ENCODE results near the gene AGRN.

Gene AGRN

GRCh38 chr1:1091344-1092148 lies 71.6 kb downstream of the AGRN start:
- no CpG with 5 or more reads among the region's 28 CpGs for WGBS (ENCODE audit: extremely low coverage, insufficient coverage, insufficient read length)
- Histone ChIP-seq H4K8ac (ENCODE audit: low read depth, low read length) (no peak overlapping the region), H2BK120ac (ENCODE audit: insufficient read depth, low read length, poor library complexity) (no peak overlapping the region), H3K9me3 (ENCODE audit: insufficient read depth, low read depth, low read length) (peaks cover 6% of the 10 kb centered on the region), H3K79me1 (ENCODE audit: low read length) (no peaks in the 10 kb centered on the region), H2AK5ac (ENCODE audit: low read length) (no peak overlapping the region), H3K23ac (ENCODE audit: low read length) (no peak overlapping the region), H4K91ac (ENCODE audit: low read depth, low read length) (no peak overlapping the region), H3K27ac (ENCODE audit: low read depth, low read length) (no peak overlapping the region), H3K4me1 (ENCODE audit: control insufficient read depth in 1 of 2, insufficient read depth in 2 of 2, low read length in 2 of 2) (no peaks in the 10 kb centered on the region), H3K4me3 (ENCODE audit: low read depth, low read length) (no peak overlapping the region), H3K27me3 (ENCODE audit: insufficient read depth, low read length) (no peaks in the 10 kb centered on the region), H3K4me2 (ENCODE audit: low read length) (no peak overlapping the region), H2AFZ (ENCODE audit: insufficient read depth, low read length, poor library complexity) (no peak overlapping the region), H3K9ac (ENCODE audit: low read length) (no peak overlapping the region), H3K4ac (ENCODE audit: low read depth, low read length) (no peak overlapping the region), H3K14ac (ENCODE audit: low read length) (no peak overlapping the region), H3K36me3 (ENCODE audit: control insufficient read depth in 1 of 2, insufficient read depth in 2 of 2, low read length in 2 of 2) (peaks cover 2% of the 10 kb centered on the region in 2 experiments), H3K18ac (ENCODE audit: low read length) (no peak overlapping the region), H4K12ac (ENCODE audit: low read depth, low read length) (no peak overlapping the region), H2BK5ac (ENCODE audit: low read depth, low read length, poor library complexity) (no peak overlapping the region), H2BK12ac (ENCODE audit: low read length) (no peak overlapping the region), H3K79me2 (ENCODE audit: control insufficient read depth, insufficient read depth, low read length, poor library complexity) (no peaks in the 10 kb centered on the region)
- no peak for DNase-seq

GRCh38 chr1:1092149-1092855 lies 72.4 kb downstream of the AGRN start:
- Histone ChIP-seq H3K14ac (ENCODE audit: low read length) (no peak overlapping the region), H2BK12ac (ENCODE audit: low read length) (no peak overlapping the region), H3K36me3 (ENCODE audit: control insufficient read depth in 1 of 2, insufficient read depth in 2 of 2, low read length in 2 of 2) (no peaks in the 10 kb centered on the region), H2BK120ac (ENCODE audit: insufficient read depth, low read length, poor library complexity) (no peak overlapping the region), H3K4me1 (ENCODE audit: control insufficient read depth in 1 of 2, insufficient read depth in 2 of 2, low read length in 2 of 2) (no peaks in the 10 kb centered on the region), H3K27me3 (ENCODE audit: insufficient read depth, low read length) (no peaks in the 10 kb centered on the region), H3K9me3 (ENCODE audit: insufficient read depth, low read depth, low read length) (peaks cover 6% of the 10 kb centered on the region), H4K8ac (ENCODE audit: low read depth, low read length) (no peak overlapping the region), H3K4me2 (ENCODE audit: low read length) (no peak overlapping the region), H4K12ac (ENCODE audit: low read depth, low read length) (no peak overlapping the region), H3K4ac (ENCODE audit: low read depth, low read length) (no peak overlapping the region), H2BK5ac (ENCODE audit: low read depth, low read length, poor library complexity) (no peak overlapping the region), H4K91ac (ENCODE audit: low read depth, low read length) (no peak overlapping the region), H3K79me2 (ENCODE audit: control insufficient read depth, insufficient read depth, low read length, poor library complexity) (no peaks in the 10 kb centered on the region), H3K27ac (ENCODE audit: low read depth, low read length) (no peak overlapping the region), H3K23ac (ENCODE audit: low read length) (no peak overlapping the region), H2AK5ac (ENCODE audit: low read length) (no peak overlapping the region), H3K9ac (ENCODE audit: low read length) (no peak overlapping the region), H3K79me1 (ENCODE audit: low read length) (no peaks in the 10 kb centered on the region), H2AFZ (ENCODE audit: insufficient read depth, low read length, poor library complexity) (no peak overlapping the region), H3K18ac (ENCODE audit: low read length) (no peak overlapping the region), H3K4me3 (ENCODE audit: low read depth, low read length) (no peak overlapping the region)
- DNase-seq = no peak
- no CpG with 5 or more reads among the region's 28 CpGs for WGBS (ENCODE audit: extremely low coverage, insufficient coverage, insufficient read length)

DNA sequence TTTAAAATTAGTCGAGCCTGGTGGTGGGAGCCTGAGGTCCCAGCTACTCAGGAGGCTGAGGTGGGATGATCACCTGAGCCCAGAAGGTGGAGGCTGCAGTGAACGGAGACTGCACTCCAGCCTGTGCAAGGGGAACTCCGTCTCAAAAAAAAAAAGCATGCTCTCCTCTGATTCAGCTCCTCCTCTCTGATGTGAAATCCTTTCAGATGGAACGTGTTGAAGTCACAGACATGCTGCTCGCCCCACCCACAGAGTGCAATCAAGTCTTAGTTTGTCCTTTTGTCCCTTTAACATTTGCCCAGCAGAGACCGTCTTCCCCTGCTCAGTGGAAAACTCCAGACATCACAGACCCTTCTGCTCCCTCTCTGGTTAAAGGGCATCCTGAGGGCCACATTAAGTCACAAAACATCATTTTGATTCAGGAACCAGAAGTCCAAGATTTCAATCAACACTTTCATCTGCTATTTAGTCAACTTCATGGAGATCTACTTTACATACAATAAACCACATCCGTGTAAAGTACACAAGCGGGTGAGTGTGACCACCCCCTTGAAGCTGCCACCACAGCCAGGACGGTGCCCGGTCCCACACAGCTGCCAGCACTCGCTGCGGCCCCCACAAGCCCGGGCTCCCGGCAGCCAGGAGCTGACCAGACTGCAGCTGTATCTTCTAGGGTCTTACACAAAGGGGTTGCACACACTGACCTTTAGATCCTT lies 73.1 kb downstream of the AGRN start:
- H4K91ac ChIP-seq (ENCODE audit: low read depth, low read length) = no peak overlapping the region
- no peak overlapping the region for H4K12ac ChIP-seq (ENCODE audit: low read depth, low read length)
- no peak overlapping the region for H2AK5ac ChIP-seq (ENCODE audit: low read length)
- H3K79me2 ChIP-seq (ENCODE audit: control insufficient read depth, insufficient read depth, low read length, poor library complexity) = no peaks in the 10 kb centered on the region
- H2BK12ac ChIP-seq (ENCODE audit: low read length) = no peak overlapping the region
- no peak overlapping the region for H3K23ac ChIP-seq (ENCODE audit: low read length)
- H2BK5ac ChIP-seq (ENCODE audit: low read depth, low read length, poor library complexity) = no peak overlapping the region
- no peak overlapping the region for H3K4ac ChIP-seq (ENCODE audit: low read depth, low read length)
- no peak overlapping the region for H2BK120ac ChIP-seq (ENCODE audit: insufficient read depth, low read length, poor library complexity)
- no peak overlapping the region for H3K4me3 ChIP-seq (ENCODE audit: low read depth, low read length)
- no peaks in the 10 kb centered on the region for H3K27me3 ChIP-seq (ENCODE audit: insufficient read depth, low read length)
- H3K79me1 ChIP-seq (ENCODE audit: low read length) = no peaks in the 10 kb centered on the region
- no peaks in the 10 kb centered on the region for H3K4me1 ChIP-seq (ENCODE audit: control insufficient read depth in 1 of 2, insufficient read depth in 2 of 2, low read length in 2 of 2)
- no peak overlapping the region for H3K9ac ChIP-seq (ENCODE audit: low read length)
- H3K36me3 ChIP-seq (ENCODE audit: control insufficient read depth in 1 of 2, insufficient read depth in 2 of 2, low read length in 2 of 2) = no peaks in the 10 kb centered on the region
- no peak overlapping the region for H4K8ac ChIP-seq (ENCODE audit: low read depth, low read length)
- no peak overlapping the region for H3K4me2 ChIP-seq (ENCODE audit: low read length)
- no CpG with 5 or more reads among the region's 14 CpGs for WGBS (ENCODE audit: extremely low coverage, insufficient coverage, insufficient read length)
- no peak overlapping the region for H3K18ac ChIP-seq (ENCODE audit: low read length)
- DNase-seq = no peak
- peaks cover 6% of the 10 kb centered on the region for H3K9me3 ChIP-seq (ENCODE audit: insufficient read depth, low read depth, low read length)
- H3K14ac ChIP-seq (ENCODE audit: low read length) = no peak overlapping the region
- H2AFZ ChIP-seq (ENCODE audit: insufficient read depth, low read length, poor library complexity) = no peak overlapping the region
- no peak overlapping the region for H3K27ac ChIP-seq (ENCODE audit: low read depth, low read length)

- H4K8ac ChIP-seq (ENCODE audit: low read depth, low read length) = no peak overlapping the region
- no peak overlapping the region for H3K23ac ChIP-seq (ENCODE audit: low read length)
- no peaks in the 10 kb centered on the region for H3K27me3 ChIP-seq (ENCODE audit: insufficient read depth, low read length)
- no peak overlapping the region for H3K14ac ChIP-seq (ENCODE audit: low read length)
- H3K79me1 ChIP-seq (ENCODE audit: low read length) = no peaks in the 10 kb centered on the region
- H4K91ac ChIP-seq (ENCODE audit: low read depth, low read length) = no peak overlapping the region
- no peak overlapping the region for H2AFZ ChIP-seq (ENCODE audit: insufficient read depth, low read length, poor library complexity)
- H3K4ac ChIP-seq (ENCODE audit: low read depth, low read length) = no peak overlapping the region
- H3K4me1 ChIP-seq (ENCODE audit: control insufficient read depth in 1 of 2, insufficient read depth in 2 of 2, low read length in 2 of 2) = no peaks in the 10 kb centered on the region
- no peak overlapping the region for H2BK120ac ChIP-seq (ENCODE audit: insufficient read depth, low read length, poor library complexity)
- H3K9me3 ChIP-seq (ENCODE audit: insufficient read depth, low read depth, low read length) = peaks cover 6% of the 10 kb centered on the region
- H3K27ac ChIP-seq (ENCODE audit: low read depth, low read length) = no peak overlapping the region
- H3K4me2 ChIP-seq (ENCODE audit: low read length) = no peak overlapping the region
- no peak overlapping the region for H2BK12ac ChIP-seq (ENCODE audit: low read length)
- no peak overlapping the region for H3K18ac ChIP-seq (ENCODE audit: low read length)
- no peaks in the 10 kb centered on the region for H3K79me2 ChIP-seq (ENCODE audit: control insufficient read depth, insufficient read depth, low read length, poor library complexity)
- no peaks in the 10 kb centered on the region for H3K36me3 ChIP-seq (ENCODE audit: control insufficient read depth in 1 of 2, insufficient read depth in 2 of 2, low read length in 2 of 2)
- H2AK5ac ChIP-seq (ENCODE audit: low read length) = no peak overlapping the region
- no peak for DNase-seq
- H3K9ac ChIP-seq (ENCODE audit: low read length) = no peak overlapping the region
- no peak overlapping the region for H2BK5ac ChIP-seq (ENCODE audit: low read depth, low read length, poor library complexity)
- no peak overlapping the region for H4K12ac ChIP-seq (ENCODE audit: low read depth, low read length)
- no peak overlapping the region for H3K4me3 ChIP-seq (ENCODE audit: low read depth, low read length)
- WGBS (ENCODE audit: extremely low coverage, insufficient coverage, insufficient read length) = no CpG with 5 or more reads among the region's 10 CpGs
Observed at GRCh38 chr1:1093610-1093943, 73.7 kb downstream of the AGRN start.

Measured in trophoblast cell (in vitro differentiated cells and primary cell).